ENCODE measurements around the gene ULK4. TPM values are rescaled to one million over a fixed set of nuclear protein-coding genes. Genes with fewer than 3 reads are reported as not detected.

Gene ULK4
- total and polyA plus RNA-seq, 2 of the 4 experiments (the other 2 are of a cell fraction), result 2.7 to 5.0 TPM

GRCh38 chr3:41578798-41579197 lies 383.1 kb downstream of the ULK4 start:
- H3K9ac ChIP-seq (ENCODE audit: low read depth, low read length), result no peak overlapping the region
- no peaks in the 10 kb centered on the region for H3K36me3 ChIP-seq (ENCODE audit: control insufficient read depth, insufficient read depth, low read length)
- H4K8ac ChIP-seq (ENCODE audit: low read depth in 2 of 2, low read length in 2 of 2), result no peak overlapping the region
- no peaks in the 10 kb centered on the region for H3K4me1 ChIP-seq (ENCODE audit: control insufficient read depth, insufficient read depth, low read length)
- no peak overlapping the region for H3K4me3 ChIP-seq (ENCODE audit: insufficient read depth, low read depth, low read length)
- no peak overlapping the region for H3K18ac ChIP-seq (ENCODE audit: low read depth, low read length)
- in situ Hi-C loops (cut with MboI; ENCODE audit: low sequenced_read_pairs) (no loop called here), dilution Hi-C loops (cut with HindIII; ENCODE audit: low sequenced_read_pairs, unreplicated experiment) (no loop called here), intact Hi-C loops (cut with micrococcal nuclease) (no loop called here)
- H3K9me1 ChIP-seq (ENCODE audit: insufficient read depth, low read length), result no peaks in the 10 kb centered on the region
- no peak overlapping the region for H3K23ac ChIP-seq (ENCODE audit: low read depth, low read length)
- H2BK120ac ChIP-seq (ENCODE audit: low read depth, low read length), result no peak overlapping the region
- no peak overlapping the region for H3K56ac ChIP-seq (ENCODE audit: extremely low read depth, insufficient read depth, low read length)
- H4K20me1 ChIP-seq (ENCODE audit: insufficient read depth, low read length), result no peaks in the 10 kb centered on the region; the same call in 1 of the 2 replicates
- TF ChIP-seq CHD1 (IDR thresholded peaks at IDR 0.05; ENCODE audit: low read depth, low read length) (no peak), ELK1 (IDR thresholded peaks at IDR 0.05; ENCODE audit: borderline replicate concordance, low read depth, low read length) (no peak), SMC3 (IDR thresholded peaks at IDR 0.05; ENCODE audit: low read depth, low read length) (no peak), FOS (IDR thresholded peaks at IDR 0.05; ENCODE audit: low read depth, low read length) (no peak), RAD21 (IDR thresholded peaks at IDR 0.05; ENCODE audit: low read length) (no peak), RCOR1 (IDR thresholded peaks at IDR 0.05; ENCODE audit: insufficient replicate concordance, low read length) (no peak), CEBPB (IDR thresholded peaks at IDR 0.05; ENCODE audit: low read depth, low read length) (no peak), USF2 (IDR thresholded peaks at IDR 0.05; ENCODE audit: low read depth, low read length) (no peak), NFE2L2 (IDR thresholded peaks at IDR 0.05; ENCODE audit: low read depth, low read length) (no peak), CTCF (conservative IDR thresholded peaks at IDR 0.05; ENCODE audit: low read depth, low read length) (no peak), BHLHE40 (IDR thresholded peaks at IDR 0.05; ENCODE audit: low read depth, low read length) (no peak), MAFK (IDR thresholded peaks at IDR 0.05; ENCODE audit: low read depth, low read length) (no peak), MXI1 (IDR thresholded peaks at IDR 0.05; ENCODE audit: borderline replicate concordance, low read depth, low read length) (no peak), POLR2A (IDR thresholded peaks at IDR 0.05; ENCODE audit: low read depth, low read length) (no peak), MAZ (IDR thresholded peaks at IDR 0.05; ENCODE audit: borderline replicate concordance, low read depth, low read length) (no peak), RFX5 (IDR thresholded peaks at IDR 0.05; ENCODE audit: low read depth, low read length) (no peak)
- no peak overlapping the region for H3K4ac ChIP-seq (ENCODE audit: low read depth, low read length)
- H3K9me3 ChIP-seq (ENCODE audit: control insufficient read depth, insufficient read depth, low read length), result no peaks in the 10 kb centered on the region
- no peak overlapping the region for H4K91ac ChIP-seq (ENCODE audit: insufficient read depth, low read depth, low read length)
- ATAC-seq (ENCODE audit: low read depth), result no peak
- H2BK15ac ChIP-seq (ENCODE audit: low read depth, low read length), result no peak overlapping the region
- H2AK5ac ChIP-seq (ENCODE audit: low read depth, low read length), result no peak overlapping the region
- no peak overlapping the region for H4K5ac ChIP-seq (ENCODE audit: low read depth, low read length)
- ChIA-PET CTCF (interaction anchor here (0.6 kb wide), 1 partner anchor 376 kb away, joined by 3 read pairs; no protein-coding TSS in a partner anchor), POLR2A (ENCODE audit: unreplicated experiment) (interaction anchor here (0.6 kb wide), 1 partner anchor 454 kb away, joined by 4 read pairs; no protein-coding TSS in a partner anchor)
- no CpG with 5 or more reads among the region's 5 CpGs for WGBS, 2 experiments (ENCODE audit: extremely low coverage in 2 of 2, insufficient read length in 1 of 2)
- no peak overlapping the region for H2AFZ ChIP-seq (replicated peaks; ENCODE audit: low read length, poor library complexity)
- no peak overlapping the region for H3K27ac ChIP-seq (ENCODE audit: insufficient read depth, low read length)
- no peak overlapping the region for H2AK9ac ChIP-seq (replicated peaks; ENCODE audit: low read depth, low read length, poor library complexity)
- no peaks in the 10 kb centered on the region for H3K79me1 ChIP-seq (ENCODE audit: low read depth in 1 of 2, low read length in 2 of 2)
- H2BK20ac ChIP-seq (ENCODE audit: low read depth, low read length), result no peak overlapping the region
- BruUV-seq (replicated peaks), result no TSS peak
- DNase-seq, result no peak
- no peak overlapping the region for H2BK5ac ChIP-seq (ENCODE audit: low read depth, low read length, poor library complexity, severe bottlenecking)
- no peak overlapping the region for H3K14ac ChIP-seq (replicated peaks; ENCODE audit: low read depth, low read length)
- H3K4me2 ChIP-seq (ENCODE audit: low read depth, low read length), result no peak overlapping the region
- no peaks in the 10 kb centered on the region for H3K27me3 ChIP-seq (ENCODE audit: control insufficient read depth, insufficient read depth, low read length)
